Middle frontal gyrus (tissue), 1 donor: Measurements from ENCODE around the gene SACS.
A peak's percentile ranks its signal among the peaks of the same experiment; 100 is the strongest.
"Not testable (repeated sequence)": the region's sequence is repeated elsewhere in the genome, so short reads cannot be mapped to it uniquely, and the experiment has no call there.

ENCODE experiments used
- DNase-seq: peaks from one replicate; pipeline ENCODE4 v3.0.0-alpha.2; 2015; ENCODE audit warnings: low spot score; ENCODE audit errors: extremely low spot score

Gene SACS

GRCh38 chr13:23411706-23412105 is 21.8 kb downstream of the SACS start:
- DNase-seq, result no peak

- DNase-seq, result no peak
Measured at GRCh38 chr13:23411220-23411619, 22.3 kb downstream of the SACS start.

- no peak for DNase-seq
Measured at GRCh38 chr13:23408026-23408425, 25.5 kb downstream of the SACS start.

- not testable (repeated sequence) for DNase-seq
Measured at GRCh38 chr13:23401156-23401555, 32.3 kb downstream of the SACS start.

- no peak for DNase-seq
Measured at GRCh38 chr13:23399347-23399746, 34.2 kb downstream of the SACS start.

- DNase-seq, result no peak
Measured at GRCh38 chr13:23394821-23395220, 38.7 kb downstream of the SACS start.

- DNase-seq, result no peak
Measured at GRCh38 chr13:23392925-23393645, 40.4 kb downstream of the SACS start.

- no peak for DNase-seq
Measured at GRCh38 chr13:23392313-23392712, 41.2 kb downstream of the SACS start.

GRCh38 chr13:23391752-23392151 is 41.8 kb downstream of the SACS start:
- no peak for DNase-seq

- no peak for DNase-seq
Measured at GRCh38 chr13:23386533-23386932, 47.0 kb downstream of the SACS start.

GRCh38 chr13:23385931-23386330 is 47.6 kb downstream of the SACS start:
- DNase-seq, result no peak

GRCh38 chr13:23384111-23384510 is 49.4 kb downstream of the SACS start:
- no peak for DNase-seq

- no peak for DNase-seq
Measured at GRCh38 chr13:23383151-23383550, 50.4 kb downstream of the SACS start.

- peak; percentile 42 for DNase-seq
Measured at GRCh38 chr13:23381866-23382265, 51.6 kb downstream of the SACS start.

GRCh38 chr13:23380534-23380933 is 53.0 kb downstream of the SACS start:
- DNase-seq, result no peak

- no peak for DNase-seq
Measured at GRCh38 chr13:23377983-23378632, 55.4 kb downstream of the SACS start.

GRCh38 chr13:23377579-23377978 is 55.9 kb downstream of the SACS start:
- no peak for DNase-seq

GRCh38 chr13:23375001-23375971 is 58.2 kb downstream of the SACS start:
- DNase-seq, result peak; percentile 90

GRCh38 chr13:23372264-23372906 is 61.1 kb downstream of the SACS start:
- DNase-seq, result no peak

GRCh38 chr13:23367907-23368306 is 65.6 kb downstream of the SACS start:
- no peak for DNase-seq

GRCh38 chr13:23365652-23366051 is 67.8 kb downstream of the SACS start:
- no peak for DNase-seq
